NT2/D1 (cell line): ENCODE results near the gene HEG1.

Experiments
- SUZ12 ChIP-seq: IDR thresholded peaks from 2 replicates; pipeline ENCODE4 v1.6.1; 2011; ENCODE audit not compliant: insufficient read length, insufficient read depth; ENCODE audit errors: extremely low read depth
- YY1 ChIP-seq: IDR thresholded peaks from 2 replicates; pipeline ENCODE4 v1.6.1; 2011; ENCODE audit not compliant: insufficient read length, insufficient read depth
- ZNF274 ChIP-seq: IDR thresholded peaks from 2 replicates; pipeline ENCODE4 v1.6.1; 2011; ENCODE audit warnings: mild to moderate bottlenecking, low read depth, low read length

GRCh38 chr3:124942613-124943012 lies 113.2 kb downstream of the HEG1 start:
- no peak for TF ChIP-seq ZNF274
- no peak for TF ChIP-seq YY1
- TF ChIP-seq SUZ12: no peak
